HepG2 (cell line): Measurements from ENCODE around the gene PRSS48. TPM values are rescaled to one million over a fixed set of nuclear protein-coding genes. Genes with fewer than 3 reads are reported as not detected.

Experiments used
- ATAC-seq: fragments of 200-7000 bp; cut with Tn5 transposase; 3 replicates; pipeline ENCODE4 v1.9.1; 2020; ENCODE audit warnings: mild to moderate bottlenecking, moderate library complexity
- BruUV-seq: library from RNA; stranded (reverse); fragments of 400-500 nt; replicated peaks from 2 replicates; lab custom pipeline; 2021; lab: Mats Ljungman, UMichigan
- CTCF ChIA-PET: fragments of 300-600 bp; formaldehyde crosslinking; extraction: SDS; loops from one replicate; lab custom pipeline; 2021; ENCODE audit warnings: low total read pairs, inconsistent platforms, low intra/inter-chr PET ratio; lab: Yijun Ruan, JAX
- POLR2A ChIA-PET: fragments of 350-600 bp; sonication (Branson Sonifier 250); formaldehyde crosslinking; loops from one replicate; lab custom pipeline; 2020; ENCODE audit warnings: antibody characterized with exemption, inconsistent platforms; lab: Yijun Ruan, JAX
- DNase-seq: peaks from one replicate; pipeline ENCODE4 v3.0.0-alpha.2; 2015; ENCODE audit warnings: low spot score
- FAIRE-seq: peaks from 3 replicates; lab custom pipeline; 2011; peaks lifted over from hg19 to GRCh38; lab: Jason Lieb, UNC
- H2AFZ ChIP-seq: one replicate; pipeline ENCODE4 v1.6.1; 2011; ENCODE audit warnings: low read length, inconsistent platforms
- H3K27ac ChIP-seq: fragments of 300-600 bp; 3 replicates; pipeline ENCODE4 v1.8.0; 2011; ENCODE audit warnings: mixed run types, mild to moderate bottlenecking, mixed read lengths, low read length, inconsistent platforms; ENCODE audit not compliant: insufficient read depth; ENCODE audit errors: extremely low read length
- H3K27me3 ChIP-seq, 2 experiments: fragments of 200-600 bp in 1 of 2; 2 replicates in 1 of 2; 3 replicates in 1 of 2; pipeline versions ENCODE4 v1.6.0 to v1.8.0; 2011; ENCODE audit warnings: low read length in 2 of 2, mild to moderate bottlenecking in 2 of 2, moderate library complexity in 2 of 2, inconsistent platforms in 1 of 2; ENCODE audit not compliant: insufficient read depth in 2 of 2, control insufficient read depth in 1 of 2
- H3K36me3 ChIP-seq, 2 experiments: fragments of 200-600 bp in 1 of 2; replicated peaks in 1 of 2; 2 replicates in 1 of 2; 3 replicates in 1 of 2; pipeline versions ENCODE4 v1.5.1 to v1.8.0; 2011; ENCODE audit warnings: low read length in 2 of 2, inconsistent platforms in 1 of 2; ENCODE audit not compliant: insufficient read depth in 2 of 2, control insufficient read depth in 1 of 2
- H3K4me1 ChIP-seq: 2 replicates; pipeline ENCODE4 v1.5.1; 2012; ENCODE audit warnings: low read length, inconsistent platforms; ENCODE audit not compliant: insufficient read depth
- H3K4me2 ChIP-seq: 2 replicates; pipeline ENCODE4 v1.6.0; 2011; ENCODE audit warnings: low read depth, low read length, inconsistent platforms
- H3K4me3 ChIP-seq, 3 experiments: fragments of 200-600 bp in 1 of 3; sonication (generic), shearing (Covaris generic) in 1 of 3; replicated peaks in 1 of 3; 2 replicates each; pipeline ENCODE4 v1.5.1; 2011 to 2016; ENCODE audit warnings: low read length in 3 of 3, inconsistent platforms in 2 of 3, low read depth in 2 of 3, mild to moderate bottlenecking in 2 of 3, control low read depth in 1 of 3, mixed read lengths in 1 of 3; ENCODE audit not compliant: insufficient read depth in 1 of 3
- H3K79me2 ChIP-seq: one replicate; pipeline ENCODE4 v1.6.1; 2011; ENCODE audit warnings: low read length, inconsistent platforms; ENCODE audit not compliant: insufficient read depth
- H3K9ac ChIP-seq: 2 replicates; pipeline ENCODE4 v1.6.0; 2011; ENCODE audit warnings: mild to moderate bottlenecking, low read depth, low read length, inconsistent platforms; ENCODE audit not compliant: insufficient read depth
- H3K9me3 ChIP-seq: 2 replicates; pipeline ENCODE4 v1.5.1; 2012; ENCODE audit warnings: mild to moderate bottlenecking, low read length
- H4K20me1 ChIP-seq: 2 replicates; pipeline ENCODE4 v1.6.0; 2011; ENCODE audit warnings: inconsistent platforms, mild to moderate bottlenecking, low read length, moderate library complexity; ENCODE audit not compliant: insufficient read depth
- AHDC1 ChIP-seq: sonication (generic); formaldehyde crosslinking; IDR thresholded peaks from 2 replicates; pipeline ENCODE4 v1.5.1; 2020; ENCODE audit warnings: mild to moderate bottlenecking, missing genetic modification reagents, borderline replicate concordance
- MXD3 ChIP-seq: IDR thresholded peaks from 2 replicates; pipeline ENCODE4 v1.6.1; 2016; ENCODE audit warnings: mild to moderate bottlenecking, missing biosample characterization, missing genetic modification reagents
- SMARCC2 ChIP-seq: fragments of 450-650 bp; IDR thresholded peaks from 2 replicates; pipeline ENCODE4 v1.6.1; 2017; ENCODE audit warnings: antibody characterized with exemption, mild to moderate bottlenecking
- TEAD3 ChIP-seq: optimal IDR thresholded peaks from 2 replicates; pipeline ENCODE3; 2016; ENCODE audit warnings: borderline replicate concordance
- ZNF234 ChIP-seq: sonication (generic); formaldehyde crosslinking; conservative IDR thresholded peaks from 2 replicates; pipeline ENCODE4 v1.5.1; 2020; ENCODE audit warnings: mild to moderate bottlenecking, missing genetic modification reagents
- ZNF770 ChIP-seq: sonication (generic); formaldehyde crosslinking; IDR thresholded peaks from 2 replicates; pipeline ENCODE4 v1.5.0; 2020; ENCODE audit warnings: mild to moderate bottlenecking, missing genetic modification reagents
- WGBS: methylation state at CpG from one replicate; pipeline ENCODE4 v1.1.6; 2017; ENCODE audit warnings: low lambda C conversion rate; 5-methylcytosine and 5-hydroxymethylcytosine counted together
- in situ Hi-C: cut with HindIII; loops from 2 replicates; pipeline ENCODE4 v1.10.0; 2017; ENCODE audit warnings: low pct_unique_long_range_greater_than_20kb; ENCODE audit not compliant: extremely low pct_ligation_motif_present
- intact Hi-C: fragments of 100-400 bp; cut with micrococcal nuclease; formaldehyde crosslinking; loops from one replicate; pipeline ENCODE4 v1.10.0; 2022; ENCODE audit not compliant: unreplicated experiment
- polyA plus RNA-seq, 8 experiments: library from polyadenylated mRNA; depleted of rRNA in 3 of 8; stranded (reverse) in 7 of 8; unstranded in 1 of 8; fragments of >200 nt; fragmentation: Illumina TruSeq in 4 of 8; extraction: Trizol in 4 of 8; gene quantifications; 2 replicates each; pipeline versions ENCODE4 v1.2.1 to v1.2.3, GENCODE V29; 2011 to 2016; ENCODE audit warnings: low read depth in 4 of 8, missing spikeins in 1 of 8, mixed read lengths in 1 of 8; ENCODE audit not compliant: insufficient read depth in 1 of 8
- total RNA-seq, 5 experiments: library from RNA; depleted of rRNA; stranded (reverse); fragments of >200 nt; fragmentation: Illumina TruSeq; extraction: Trizol; gene quantifications; 2 replicates each; pipeline ENCODE4 v1.2.3, GENCODE V29; 2016; ENCODE audit warnings: low read depth in 1 of 5

The PRSS48 gene
- total and polyA plus RNA-seq, 2 of the 13 experiments (the other 11 are each of a cell fraction or from before 2014, with no cell fraction given): not detected

- Histone ChIP-seq H3K4me3 (no peak overlapping the region), H3K27ac (no peak overlapping the region), H3K79me2 (peaks cover 31% of the 10 kb centered on the region), H2AFZ (no peak overlapping the region), H3K4me1 (no peaks in the 10 kb centered on the region), H3K4me2 (no peak overlapping the region), H3K36me3 (peaks cover 4 to 7% of the 10 kb centered on the region in 2 experiments; a peak in 3 of 5 replicates), H3K9ac (no peak overlapping the region), H3K27me3 (no peaks in the 10 kb centered on the region; a peak in 1 of 5 replicates), H4K20me1 (no peaks in the 10 kb centered on the region; the same call in 1 of the 2 replicates), H3K9me3 (no peaks in the 10 kb centered on the region)
- no TSS peak for BruUV-seq
- intact Hi-C loops: no loop called here
- TF ChIP-seq ZNF234 (CRISPR knock-in tag): no peak
- peak; percentile 16 for TF ChIP-seq TEAD3 (CRISPR knock-in tag)
- ChIA-PET POLR2A (interaction anchor here (1.0 kb wide), 1 partner anchor 21 kb away, joined by 3 read pairs; no protein-coding TSS in a partner anchor), CTCF (no interaction called here)
- ATAC-seq: no peak
- in situ Hi-C loops: no loop called here
- no peak for FAIRE-seq
- WGBS: 88% methylated on average over 3 of the region's 3 CpGs
- DNase-seq: no peak
Observed at GRCh38 chr4:151227731-151228130, 49.2 kb upstream of the PRSS48 start.

- H3K9ac ChIP-seq: no peak overlapping the region
- no peak for ATAC-seq
- BruUV-seq: no TSS peak
- H4K20me1 ChIP-seq: no peaks in the 10 kb centered on the region; the same call in 1 of the 2 replicates
- no peak for FAIRE-seq
- H3K4me1 ChIP-seq: no peaks in the 10 kb centered on the region
- in situ Hi-C loops: no loop called here
- H2AFZ ChIP-seq: no peak overlapping the region
- no peak overlapping the region for H3K27ac ChIP-seq
- H3K27me3 ChIP-seq: no peaks in the 10 kb centered on the region; a peak in 1 of 5 replicates
- 97% methylated on average over 6 of the region's 6 CpGs for WGBS
- intact Hi-C loops: no loop called here
- no peak overlapping the region for H3K4me3 ChIP-seq
- ChIA-PET POLR2A (interaction anchor here (1.0 kb wide), 1 partner anchor 21 kb away, joined by 3 read pairs; no protein-coding TSS in a partner anchor), CTCF (no interaction called here)
- no peak overlapping the region for H3K4me2 ChIP-seq
- peaks cover 2 to 4% of the 10 kb centered on the region in 2 experiments; a peak in 3 of 5 replicates for H3K36me3 ChIP-seq
- no peak for TF ChIP-seq MXD3
- TF ChIP-seq ZNF770: peak; percentile 83
- TF ChIP-seq AHDC1: no peak
- TF ChIP-seq SMARCC2: no peak
- TF ChIP-seq, all 625 proteins: peak for 1
- H3K79me2 ChIP-seq: peaks cover 31% of the 10 kb centered on the region
- DNase-seq: no peak
- H3K9me3 ChIP-seq: no peaks in the 10 kb centered on the region
Observed at GRCh38 chr4:151228189-151229119, 48.5 kb upstream of the PRSS48 start.
